Breast epithelium (tissue), 3 donors: ENCODE measurements around the gene RHOBTB1.

ENCODE experiments used
- POLR2A ChIP-seq: fragments of 450-650 bp; IDR thresholded peaks from one replicate; pipeline ENCODE4 v1.6.1; 2016; ENCODE audit warnings: antibody characterized with exemption, mild to moderate bottlenecking, moderate library complexity
- POLR2AphosphoS5 ChIP-seq, 3 donors: sonication (generic); formaldehyde crosslinking; IDR thresholded peaks; one replicate each; pipeline ENCODE4 v1.6.1; 2017; ENCODE audit warnings: antibody characterized with exemption in 3 of 3
- TF ChIP-seq, protein P1 (sequence below), 3 donors: fragments of 450-650 bp; IDR thresholded peaks; one replicate each; pipeline ENCODE4 v1.5.1; 2016 to 2017; ENCODE audit warnings: antibody characterized with exemption in 3 of 3, mild to moderate bottlenecking in 3 of 3, moderate library complexity in 3 of 3

DNA sequence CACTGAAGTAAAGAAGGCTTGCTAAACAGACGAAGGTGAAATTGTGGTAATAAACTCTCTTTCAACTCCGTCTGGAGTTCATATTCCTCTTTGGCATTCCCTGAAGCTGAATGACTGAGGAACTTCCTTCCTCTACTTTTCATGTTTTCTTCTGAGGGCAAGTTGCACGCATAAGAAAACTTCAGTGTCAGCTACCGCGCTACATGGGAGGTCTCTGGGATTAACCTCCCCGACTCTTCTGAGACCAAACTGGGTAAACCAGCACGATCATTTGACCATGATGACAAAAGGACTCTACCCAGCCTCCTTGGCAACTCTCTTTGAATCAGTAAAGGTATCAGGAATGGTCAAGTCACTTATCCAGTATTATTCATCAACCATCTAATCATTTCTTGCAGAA lies 44.7 kb downstream of the RHOBTB1 start:
- TF ChIP-seq, protein P1, sequence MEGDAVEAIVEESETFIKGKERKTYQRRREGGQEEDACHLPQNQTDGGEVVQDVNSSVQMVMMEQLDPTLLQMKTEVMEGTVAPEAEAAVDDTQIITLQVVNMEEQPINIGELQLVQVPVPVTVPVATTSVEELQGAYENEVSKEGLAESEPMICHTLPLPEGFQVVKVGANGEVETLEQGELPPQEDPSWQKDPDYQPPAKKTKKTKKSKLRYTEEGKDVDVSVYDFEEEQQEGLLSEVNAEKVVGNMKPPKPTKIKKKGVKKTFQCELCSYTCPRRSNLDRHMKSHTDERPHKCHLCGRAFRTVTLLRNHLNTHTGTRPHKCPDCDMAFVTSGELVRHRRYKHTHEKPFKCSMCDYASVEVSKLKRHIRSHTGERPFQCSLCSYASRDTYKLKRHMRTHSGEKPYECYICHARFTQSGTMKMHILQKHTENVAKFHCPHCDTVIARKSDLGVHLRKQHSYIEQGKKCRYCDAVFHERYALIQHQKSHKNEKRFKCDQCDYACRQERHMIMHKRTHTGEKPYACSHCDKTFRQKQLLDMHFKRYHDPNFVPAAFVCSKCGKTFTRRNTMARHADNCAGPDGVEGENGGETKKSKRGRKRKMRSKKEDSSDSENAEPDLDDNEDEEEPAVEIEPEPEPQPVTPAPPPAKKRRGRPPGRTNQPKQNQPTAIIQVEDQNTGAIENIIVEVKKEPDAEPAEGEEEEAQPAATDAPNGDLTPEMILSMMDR (IDR thresholded peaks at IDR 0.05), result no peak
- TF ChIP-seq POLR2A (no peak), POLR2AphosphoS5 (IDR thresholded peaks at IDR 0.05) (no peak)
